Skeletal muscle satellite cell (primary cell): Measurements from ENCODE around the gene ARHGAP15.

ENCODE experiments used
- H3K27me3 ChIP-seq: 2 replicates; pipeline ENCODE4 v1.7.0; 2013; ENCODE audit warnings: low read length; ENCODE audit not compliant: control insufficient read depth, insufficient read depth
- H3K36me3 ChIP-seq: 2 replicates; pipeline ENCODE4 v1.7.0; 2013; ENCODE audit warnings: mild to moderate bottlenecking, control low read depth, low read length; ENCODE audit not compliant: insufficient read depth
- H3K4me1 ChIP-seq: 2 replicates; pipeline ENCODE4 v1.7.0; 2013; ENCODE audit warnings: low read length; ENCODE audit not compliant: control insufficient read depth, insufficient read depth
- H3K4me2 ChIP-seq: 2 replicates; pipeline ENCODE4 v1.7.0; 2013; ENCODE audit warnings: mild to moderate bottlenecking, low read length
- H3K4me3 ChIP-seq: 2 replicates; pipeline ENCODE4 v1.7.0; 2013; ENCODE audit warnings: low read length
- H3K9ac ChIP-seq: 2 replicates; pipeline ENCODE4 v1.7.0; 2013; ENCODE audit warnings: mild to moderate bottlenecking, low read depth, low read length, moderate library complexity
- H3K9me3 ChIP-seq: replicated peaks from 2 replicates; pipeline ENCODE4 v1.7.0; 2013; ENCODE audit warnings: mild to moderate bottlenecking, control low read depth, low read length

The ARHGAP15 gene

DNA sequence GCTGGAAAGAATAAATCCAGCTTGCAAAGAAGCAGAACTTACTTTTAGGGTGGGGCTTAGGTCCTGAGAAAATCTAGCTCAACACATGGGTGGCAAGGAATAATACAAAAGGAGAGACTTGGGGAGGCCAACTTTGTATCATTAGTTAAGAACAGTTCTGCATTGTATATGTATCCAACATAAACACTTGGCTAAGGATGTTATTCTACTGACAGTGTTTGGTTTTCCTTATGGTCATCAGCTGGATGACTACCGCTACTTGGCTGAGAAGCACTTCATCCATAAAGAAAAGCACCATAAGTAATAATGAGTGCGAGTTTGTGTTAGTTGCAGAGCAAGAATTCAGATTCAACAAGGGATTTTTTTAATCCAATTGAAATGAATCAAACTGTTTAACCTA lies 614.9 kb downstream of the ARHGAP15 start:
- H3K9me3 ChIP-seq, result no peaks in the 10 kb centered on the region
- H3K27me3 ChIP-seq, result no peaks in the 10 kb centered on the region
- no peak overlapping the region for H3K4me3 ChIP-seq
- no peak overlapping the region for H3K9ac ChIP-seq
- no peaks in the 10 kb centered on the region for H3K4me1 ChIP-seq
- H3K36me3 ChIP-seq, result no peaks in the 10 kb centered on the region
- no peak overlapping the region for H3K4me2 ChIP-seq

DNA sequence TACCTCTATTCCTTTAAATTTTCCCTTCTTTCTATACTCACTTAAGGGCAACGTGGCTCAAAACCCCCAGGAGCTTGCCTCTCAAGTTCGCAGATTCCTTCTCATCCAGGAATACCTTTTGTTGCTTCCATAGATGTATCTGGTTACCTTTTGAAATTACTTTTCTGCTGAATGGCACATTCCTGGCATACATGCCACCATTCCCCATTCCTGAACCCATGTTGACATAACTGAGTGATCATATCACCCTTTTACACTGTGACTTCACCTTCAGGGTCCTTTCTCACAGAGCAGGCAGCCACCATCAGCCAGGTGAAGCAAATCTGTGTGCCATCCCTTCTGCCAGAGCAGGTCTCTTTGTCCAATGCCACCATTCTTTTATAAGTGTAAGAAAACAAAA lies 615.8 kb downstream of the ARHGAP15 start:
- Histone ChIP-seq H3K4me2 (no peak overlapping the region), H3K36me3 (no peaks in the 10 kb centered on the region), H3K9ac (no peak overlapping the region), H3K27me3 (no peaks in the 10 kb centered on the region), H3K4me1 (no peaks in the 10 kb centered on the region), H3K9me3 (no peaks in the 10 kb centered on the region), H3K4me3 (no peak overlapping the region)

DNA sequence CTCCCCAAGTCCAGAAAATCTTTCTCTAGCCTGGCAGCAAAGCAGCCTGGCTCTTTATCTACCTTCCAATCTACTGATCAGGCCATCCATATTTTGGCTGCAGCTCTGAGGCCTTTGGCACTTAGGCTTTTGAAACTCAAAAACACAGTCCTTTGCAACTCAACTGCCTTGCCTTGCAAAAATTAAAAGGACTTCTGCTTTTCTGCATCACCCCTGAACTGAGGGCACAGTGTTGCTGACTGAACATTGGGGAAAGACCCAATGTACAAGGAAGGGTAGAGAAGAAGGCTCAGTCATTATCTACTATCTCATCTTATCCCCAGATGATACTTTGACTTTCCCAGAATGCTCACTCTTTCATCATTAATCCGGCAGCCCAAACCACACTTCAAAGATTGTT lies 625.5 kb downstream of the ARHGAP15 start:
- H3K4me2 ChIP-seq, result no peak overlapping the region

DNA sequence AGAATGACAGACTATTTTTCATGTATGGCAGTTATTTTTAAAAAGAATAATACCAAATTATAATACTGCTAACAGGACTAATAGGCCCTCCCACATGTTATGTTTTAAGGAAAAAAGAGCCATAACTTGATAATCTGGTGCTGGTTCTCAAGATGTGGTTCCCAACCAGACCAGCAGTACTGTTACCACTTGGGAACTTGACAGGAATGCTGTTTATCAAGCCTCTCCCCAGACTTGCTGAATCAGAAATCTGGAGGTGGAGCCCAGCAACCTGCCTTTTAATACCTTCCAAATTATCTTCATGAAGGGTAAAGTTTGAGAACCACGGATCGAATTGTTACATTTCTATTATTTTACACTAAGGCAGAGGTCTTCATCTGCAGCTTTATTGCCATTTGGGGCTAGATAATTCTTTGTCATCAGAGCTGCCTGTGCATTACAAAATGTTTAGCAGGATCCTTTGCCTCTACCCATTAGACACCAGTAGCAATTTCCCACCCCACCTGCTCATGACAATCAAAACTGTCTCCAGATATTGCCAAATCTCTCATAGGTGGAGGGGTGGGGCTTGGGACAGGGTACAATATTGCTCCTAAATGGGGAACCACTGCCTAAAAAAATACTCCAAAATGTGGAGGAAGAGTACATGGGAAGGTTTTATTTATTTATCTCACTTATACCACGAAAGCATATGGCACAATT lies 629.6 kb downstream of the ARHGAP15 start:
- no peaks in the 10 kb centered on the region for H3K36me3 ChIP-seq
- H3K4me2 ChIP-seq, result no peak overlapping the region
- no peak overlapping the region for H3K4me3 ChIP-seq
- no peaks in the 10 kb centered on the region for H3K27me3 ChIP-seq
- no peak overlapping the region for H3K9ac ChIP-seq
- H3K9me3 ChIP-seq, result no peaks in the 10 kb centered on the region
- H3K4me1 ChIP-seq, result peaks cover 3% of the 10 kb centered on the region

More for the DNA sequence above, 625.5 kb downstream of the ARHGAP15 start:
- Histone ChIP-seq H3K9me3 (no peaks in the 10 kb centered on the region), H3K36me3 (no peaks in the 10 kb centered on the region), H3K9ac (no peak overlapping the region), H3K27me3 (no peaks in the 10 kb centered on the region), H3K4me3 (no peak overlapping the region), H3K4me1 (no peaks in the 10 kb centered on the region)

DNA sequence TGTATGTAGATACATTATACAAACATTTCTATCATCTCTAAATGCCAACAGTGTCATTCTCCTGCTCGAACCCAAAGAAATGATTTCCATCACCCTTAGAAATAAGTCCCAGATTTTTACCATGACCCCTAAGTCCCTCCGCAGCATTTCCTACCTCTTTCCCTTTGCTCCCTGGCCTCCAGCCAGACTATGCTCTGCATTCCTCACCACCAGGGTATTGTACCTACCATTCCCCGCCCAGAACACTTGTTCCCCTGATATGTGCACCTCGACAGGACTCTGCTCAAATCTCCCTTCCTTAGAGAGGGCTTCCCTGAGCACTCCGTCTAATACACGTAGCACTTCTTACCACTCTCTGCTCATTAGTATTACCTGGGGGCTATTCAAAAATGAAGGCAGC lies 630.2 kb downstream of the ARHGAP15 start:
- no peaks in the 10 kb centered on the region for H3K27me3 ChIP-seq
- H3K4me1 ChIP-seq, result peaks cover 3% of the 10 kb centered on the region
- no peaks in the 10 kb centered on the region for H3K9me3 ChIP-seq
- H3K4me3 ChIP-seq, result no peak overlapping the region
- H3K4me2 ChIP-seq, result no peak overlapping the region
- no peak overlapping the region for H3K9ac ChIP-seq
- H3K36me3 ChIP-seq, result no peaks in the 10 kb centered on the region

DNA sequence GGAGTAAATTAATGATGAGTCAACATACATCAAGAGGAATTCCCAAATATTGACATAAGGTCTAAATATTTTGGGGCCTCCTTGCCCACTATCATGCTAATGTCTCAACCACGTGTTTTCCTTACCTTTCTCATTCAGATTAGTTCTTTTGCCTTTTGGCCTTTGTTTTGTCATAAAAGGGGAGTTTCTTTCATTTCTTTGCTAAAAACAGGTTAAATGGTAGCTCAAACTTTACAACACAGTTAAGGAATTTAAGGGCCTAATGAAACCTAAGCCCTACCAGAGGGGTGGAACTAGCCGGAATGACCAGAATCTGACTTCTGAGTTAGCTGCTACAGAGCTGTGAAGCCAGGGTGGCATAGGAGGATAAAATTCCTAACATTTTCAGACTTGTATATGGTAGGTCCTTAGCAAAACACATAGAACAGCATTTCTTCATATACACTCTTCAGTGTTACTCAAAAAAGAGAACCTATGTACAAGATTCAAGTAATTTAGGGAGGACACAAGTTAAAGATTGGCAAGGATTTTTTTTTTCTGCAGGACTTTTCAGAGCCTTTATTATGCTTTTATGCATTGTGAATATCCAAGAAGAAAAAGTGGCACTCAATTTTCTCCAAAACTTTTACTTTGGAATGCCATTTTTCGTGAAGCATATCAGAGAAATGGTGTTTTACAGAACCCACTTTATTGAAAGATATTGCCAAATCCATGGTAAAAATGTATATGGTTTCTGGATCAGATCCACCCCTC lies 633.1 kb downstream of the ARHGAP15 start:
- H3K4me2 ChIP-seq, result no peak overlapping the region
- no peaks in the 10 kb centered on the region for H3K36me3 ChIP-seq
- peaks cover 3% of the 10 kb centered on the region for H3K4me1 ChIP-seq
- H3K9me3 ChIP-seq, result no peaks in the 10 kb centered on the region
- H3K9ac ChIP-seq, result no peak overlapping the region
- no peaks in the 10 kb centered on the region for H3K27me3 ChIP-seq
- H3K4me3 ChIP-seq, result no peak overlapping the region

DNA sequence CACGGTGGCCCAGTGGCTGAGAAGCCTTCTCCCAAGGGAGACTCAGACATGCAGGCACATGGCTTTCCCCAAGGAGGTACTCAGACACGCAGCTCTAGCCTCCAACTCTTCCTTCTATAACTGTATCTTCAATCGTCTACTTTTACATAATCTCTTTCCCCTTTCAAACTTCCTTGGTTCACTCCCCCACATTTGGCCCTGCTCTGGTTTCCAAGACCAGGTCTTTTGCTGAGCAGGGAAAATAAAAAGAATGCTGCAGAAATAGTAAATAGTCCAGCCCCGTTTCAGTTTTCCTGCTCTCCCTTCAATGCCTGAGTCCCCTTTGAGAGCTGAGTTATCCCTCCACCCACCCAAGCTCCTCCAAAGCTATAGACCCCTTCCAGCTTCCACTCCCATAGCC lies 635.0 kb downstream of the ARHGAP15 start:
- Histone ChIP-seq H3K9me3 (no peaks in the 10 kb centered on the region), H3K27me3 (no peaks in the 10 kb centered on the region), H3K36me3 (no peaks in the 10 kb centered on the region), H3K4me1 (peaks cover 3% of the 10 kb centered on the region), H3K4me3 (no peak overlapping the region), H3K9ac (no peak overlapping the region), H3K4me2 (no peak overlapping the region)

DNA sequence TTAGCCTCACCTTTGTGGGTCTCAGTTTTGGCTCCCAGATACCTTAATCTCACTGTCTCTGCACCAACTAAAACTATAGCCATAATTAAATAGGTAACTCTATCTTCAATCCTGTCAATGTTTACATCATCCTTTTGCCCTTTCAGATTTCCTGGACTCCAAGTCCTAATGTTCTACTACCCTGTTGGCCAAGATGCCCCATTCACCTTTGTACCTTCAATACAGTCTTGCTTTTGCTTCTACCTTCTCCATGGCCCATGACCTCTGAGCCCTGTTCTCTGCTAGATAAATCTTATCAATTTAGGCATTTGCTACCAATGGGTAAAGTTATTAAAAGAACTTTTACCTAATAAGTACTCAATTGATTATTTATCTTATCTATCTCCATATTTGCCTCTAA lies 635.5 kb downstream of the ARHGAP15 start:
- no peaks in the 10 kb centered on the region for H3K36me3 ChIP-seq
- H3K4me2 ChIP-seq, result no peak overlapping the region
- H3K4me3 ChIP-seq, result no peak overlapping the region
- H3K9me3 ChIP-seq, result no peaks in the 10 kb centered on the region
- no peaks in the 10 kb centered on the region for H3K27me3 ChIP-seq
- H3K4me1 ChIP-seq, result peaks cover 3% of the 10 kb centered on the region
- no peak overlapping the region for H3K9ac ChIP-seq

DNA sequence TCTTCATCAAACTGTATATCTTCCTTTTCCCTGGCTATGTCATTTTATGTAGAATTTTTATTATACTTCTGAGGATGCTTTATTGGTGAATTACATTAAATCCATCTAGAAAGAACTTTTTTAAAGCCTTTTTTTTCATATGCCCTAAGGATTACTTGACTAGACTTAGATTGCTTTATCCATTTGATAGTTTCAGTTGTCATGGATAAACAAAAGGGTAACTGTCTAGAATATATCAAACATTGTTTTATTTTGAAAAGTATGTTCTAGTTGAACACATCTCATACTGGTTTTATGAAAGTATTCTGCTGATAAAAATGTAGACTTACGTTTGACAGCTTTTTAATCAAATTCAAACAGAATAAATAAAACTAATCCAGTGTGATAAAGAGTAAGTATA lies 639.8 kb downstream of the ARHGAP15 start:
- Histone ChIP-seq H3K27me3 (no peaks in the 10 kb centered on the region), H3K4me2 (no peak overlapping the region)

DNA sequence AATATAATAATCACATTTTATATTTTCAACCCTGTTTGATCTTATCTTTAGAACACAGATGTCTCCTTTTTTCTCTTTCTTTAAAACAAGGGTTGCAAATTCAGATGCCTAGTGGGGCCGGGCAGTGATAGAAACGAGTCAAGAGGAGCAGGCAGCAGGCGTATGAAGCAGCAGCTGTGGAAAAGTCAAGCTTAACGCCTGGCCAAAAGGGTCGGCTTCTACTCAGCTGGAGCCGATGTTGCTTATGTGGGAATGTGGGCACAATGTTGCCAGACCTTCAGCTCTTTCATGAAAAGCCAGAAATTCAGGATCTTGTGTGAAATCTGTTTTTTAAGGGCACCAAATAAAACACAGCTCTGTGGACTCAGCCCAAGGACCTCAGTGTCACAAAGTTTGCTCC lies 642.7 kb downstream of the ARHGAP15 start:
- Histone ChIP-seq H3K9ac (no peak overlapping the region), H3K4me2 (peak overlapping the region; percentile 39), H3K4me1 (no peaks in the 10 kb centered on the region), H3K4me3 (no peak overlapping the region), H3K36me3 (no peaks in the 10 kb centered on the region), H3K9me3 (no peaks in the 10 kb centered on the region), H3K27me3 (no peaks in the 10 kb centered on the region)

More for the DNA sequence above, 639.8 kb downstream of the ARHGAP15 start:
- Histone ChIP-seq H3K4me3 (no peak overlapping the region), H3K9ac (no peak overlapping the region), H3K36me3 (no peaks in the 10 kb centered on the region), H3K4me1 (no peaks in the 10 kb centered on the region), H3K9me3 (no peaks in the 10 kb centered on the region)

DNA sequence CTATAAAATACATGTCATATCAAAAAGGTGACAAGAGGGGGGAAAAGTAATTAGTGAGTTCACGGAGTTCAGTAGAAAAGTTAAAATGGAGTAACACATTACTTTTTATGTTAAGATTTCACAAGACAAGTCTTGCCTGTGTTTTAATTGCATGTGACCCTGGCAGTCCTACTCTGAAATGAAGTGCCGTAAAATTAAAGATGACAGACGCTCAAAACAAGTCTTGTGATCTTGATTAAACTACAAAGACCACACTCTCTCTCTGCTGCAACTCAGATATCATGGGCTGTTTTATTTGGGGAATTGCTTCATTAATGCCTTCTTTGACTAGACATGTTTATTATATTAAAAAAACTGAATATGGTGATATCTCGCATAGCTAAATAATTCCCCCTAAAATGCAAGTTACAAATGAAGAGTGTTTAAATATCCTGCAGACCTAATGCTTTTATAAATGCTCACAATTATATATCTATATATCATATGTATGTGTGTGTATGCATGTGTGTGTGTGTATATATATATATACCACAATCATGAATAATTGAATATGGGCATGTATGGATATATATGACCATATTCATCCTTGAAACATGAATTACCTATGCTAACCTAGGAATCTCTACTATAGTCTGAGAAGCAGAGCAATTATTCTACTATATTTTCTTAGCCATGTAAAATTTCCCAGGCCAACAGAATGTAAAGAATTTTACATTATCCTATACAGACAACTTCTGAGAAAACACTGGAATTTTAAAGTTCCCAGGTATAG lies 647.5 kb downstream of the ARHGAP15 start:
- no peaks in the 10 kb centered on the region for H3K4me1 ChIP-seq
- H3K4me2 ChIP-seq, result no peak overlapping the region
- H3K4me3 ChIP-seq, result no peak overlapping the region
- H3K9me3 ChIP-seq, result no peaks in the 10 kb centered on the region
- no peak overlapping the region for H3K9ac ChIP-seq
- no peaks in the 10 kb centered on the region for H3K27me3 ChIP-seq
- no peaks in the 10 kb centered on the region for H3K36me3 ChIP-seq
